ENCODE results near the gene MAPT.

- TF ChIP-seq USF2 (IDR thresholded peaks at IDR 0.05; ENCODE audit: low read depth, low read length), result no peak
- TF ChIP-seq, protein P1, sequence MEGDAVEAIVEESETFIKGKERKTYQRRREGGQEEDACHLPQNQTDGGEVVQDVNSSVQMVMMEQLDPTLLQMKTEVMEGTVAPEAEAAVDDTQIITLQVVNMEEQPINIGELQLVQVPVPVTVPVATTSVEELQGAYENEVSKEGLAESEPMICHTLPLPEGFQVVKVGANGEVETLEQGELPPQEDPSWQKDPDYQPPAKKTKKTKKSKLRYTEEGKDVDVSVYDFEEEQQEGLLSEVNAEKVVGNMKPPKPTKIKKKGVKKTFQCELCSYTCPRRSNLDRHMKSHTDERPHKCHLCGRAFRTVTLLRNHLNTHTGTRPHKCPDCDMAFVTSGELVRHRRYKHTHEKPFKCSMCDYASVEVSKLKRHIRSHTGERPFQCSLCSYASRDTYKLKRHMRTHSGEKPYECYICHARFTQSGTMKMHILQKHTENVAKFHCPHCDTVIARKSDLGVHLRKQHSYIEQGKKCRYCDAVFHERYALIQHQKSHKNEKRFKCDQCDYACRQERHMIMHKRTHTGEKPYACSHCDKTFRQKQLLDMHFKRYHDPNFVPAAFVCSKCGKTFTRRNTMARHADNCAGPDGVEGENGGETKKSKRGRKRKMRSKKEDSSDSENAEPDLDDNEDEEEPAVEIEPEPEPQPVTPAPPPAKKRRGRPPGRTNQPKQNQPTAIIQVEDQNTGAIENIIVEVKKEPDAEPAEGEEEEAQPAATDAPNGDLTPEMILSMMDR (conservative IDR thresholded peaks at IDR 0.05; ENCODE audit: low read depth, low read length), result no peak
- TF ChIP-seq MXI1 (IDR thresholded peaks at IDR 0.05; ENCODE audit: borderline replicate concordance, low read depth, low read length), result no peak
- TF ChIP-seq POLR2A (IDR thresholded peaks at IDR 0.05; ENCODE audit: low read depth, low read length), result no peak
- no peak for TF ChIP-seq SMC3 (IDR thresholded peaks at IDR 0.05; ENCODE audit: low read depth, low read length)
- TF ChIP-seq CEBPB (IDR thresholded peaks at IDR 0.05; ENCODE audit: low read depth, low read length), result no peak
- TF ChIP-seq BHLHE40 (IDR thresholded peaks at IDR 0.05; ENCODE audit: low read depth, low read length), result no peak
- no peak for TF ChIP-seq MAZ (IDR thresholded peaks at IDR 0.05; ENCODE audit: borderline replicate concordance, low read depth, low read length)
- TF ChIP-seq RFX5 (IDR thresholded peaks at IDR 0.05; ENCODE audit: low read depth, low read length), result no peak
- TF ChIP-seq RCOR1 (IDR thresholded peaks at IDR 0.05; ENCODE audit: insufficient replicate concordance, low read length), result no peak
- TF ChIP-seq RAD21 (IDR thresholded peaks at IDR 0.05; ENCODE audit: low read length), result no peak
- TF ChIP-seq FOS (IDR thresholded peaks at IDR 0.05; ENCODE audit: low read depth, low read length), result no peak
These were observed 98.5 kb downstream of the MAPT start for GRCh38 chr17:45992904-45993303.

Data from IMR-90 (cell line).